ENCODE measurements around the gene DLGAP4. TPM values are rescaled to one million over a fixed set of nuclear protein-coding genes. Genes with fewer than 3 reads are reported as not detected.

Gene DLGAP4
- total and polyA plus RNA-seq, 2 of the 13 experiments (the other 11 are each of a cell fraction or from before 2014, with no cell fraction given), result 15.2 to 26.7 TPM

DNA sequence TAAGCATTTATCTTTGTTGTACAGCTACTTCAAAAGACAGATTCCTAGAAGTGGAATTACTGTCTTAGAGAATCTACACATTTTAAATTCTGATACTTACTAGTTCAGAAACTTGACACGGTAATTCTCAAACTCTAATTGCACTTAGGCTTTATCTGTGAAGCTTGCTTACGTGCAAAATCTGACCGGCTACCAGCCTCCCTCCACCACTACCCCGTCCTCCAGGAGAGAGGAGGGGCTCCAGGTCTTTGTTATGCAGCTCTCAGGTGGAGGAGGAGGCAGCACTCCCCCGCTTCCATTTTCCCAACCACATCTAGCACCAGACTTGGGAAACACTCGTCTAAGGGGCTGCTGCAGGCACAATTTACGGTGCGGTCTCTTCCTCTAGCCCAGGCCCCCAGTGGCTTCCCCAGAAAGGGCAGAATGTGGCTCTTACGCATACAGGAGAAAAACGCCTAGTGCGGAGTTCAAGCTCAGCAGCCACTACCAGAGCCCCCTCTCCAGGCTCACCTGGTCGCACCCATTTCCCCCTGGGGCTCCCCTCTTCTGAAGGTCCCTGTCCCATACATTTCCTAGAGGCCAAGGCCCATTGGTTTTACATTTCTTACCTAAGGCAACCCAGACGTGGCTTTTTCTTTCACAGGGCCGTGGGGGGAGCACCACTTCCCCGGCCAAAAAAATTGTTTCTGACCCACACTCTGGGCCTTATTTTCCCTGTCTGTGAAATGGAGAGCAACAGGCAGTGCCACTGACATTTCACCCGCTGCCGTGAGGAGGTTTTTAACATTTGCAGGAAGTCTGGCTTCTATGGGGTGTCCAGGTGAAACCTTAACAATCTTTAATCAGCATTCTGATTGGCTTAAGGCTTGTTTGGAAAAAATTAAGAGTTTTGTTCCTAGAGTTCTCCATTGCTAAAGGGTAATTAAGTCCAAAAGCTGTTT, 265.7 kb downstream of the DLGAP4 start (continued):
- TF ChIP-seq, protein P1, sequence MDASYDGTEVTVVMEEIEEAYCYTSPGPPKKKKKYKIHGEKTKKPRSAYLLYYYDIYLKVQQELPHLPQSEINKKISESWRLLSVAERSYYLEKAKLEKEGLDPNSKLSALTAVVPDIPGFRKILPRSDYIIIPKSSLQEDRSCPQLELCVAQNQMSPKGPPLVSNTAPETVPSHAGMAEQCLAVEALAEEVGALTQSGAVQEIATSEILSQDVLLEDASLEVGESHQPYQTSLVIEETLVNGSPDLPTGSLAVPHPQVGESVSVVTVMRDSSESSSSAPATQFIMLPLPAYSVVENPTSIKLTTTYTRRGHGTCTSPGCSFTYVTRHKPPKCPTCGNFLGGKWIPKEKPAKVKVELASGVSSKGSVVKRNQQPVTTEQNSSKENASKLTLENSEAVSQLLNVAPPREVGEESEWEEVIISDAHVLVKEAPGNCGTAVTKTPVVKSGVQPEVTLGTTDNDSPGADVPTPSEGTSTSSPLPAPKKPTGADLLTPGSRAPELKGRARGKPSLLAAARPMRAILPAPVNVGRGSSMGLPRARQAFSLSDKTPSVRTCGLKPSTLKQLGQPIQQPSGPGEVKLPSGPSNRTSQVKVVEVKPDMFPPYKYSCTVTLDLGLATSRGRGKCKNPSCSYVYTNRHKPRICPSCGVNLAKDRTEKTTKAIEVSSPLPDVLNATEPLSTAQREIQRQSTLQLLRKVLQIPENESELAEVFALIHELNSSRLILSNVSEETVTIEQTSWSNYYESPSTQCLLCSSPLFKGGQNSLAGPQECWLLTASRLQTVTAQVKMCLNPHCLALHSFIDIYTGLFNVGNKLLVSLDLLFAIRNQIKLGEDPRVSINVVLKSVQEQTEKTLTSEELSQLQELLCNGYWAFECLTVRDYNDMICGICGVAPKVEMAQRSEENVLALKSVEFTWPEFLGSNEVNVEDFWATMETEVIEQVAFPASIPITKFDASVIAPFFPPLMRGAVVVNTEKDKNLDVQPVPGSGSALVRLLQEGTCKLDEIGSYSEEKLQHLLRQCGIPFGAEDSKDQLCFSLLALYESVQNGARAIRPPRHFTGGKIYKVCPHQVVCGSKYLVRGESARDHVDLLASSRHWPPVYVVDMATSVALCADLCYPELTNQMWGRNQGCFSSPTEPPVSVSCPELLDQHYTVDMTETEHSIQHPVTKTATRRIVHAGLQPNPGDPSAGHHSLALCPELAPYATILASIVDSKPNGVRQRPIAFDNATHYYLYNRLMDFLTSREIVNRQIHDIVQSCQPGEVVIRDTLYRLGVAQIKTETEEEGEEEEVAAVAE (CRISPR knock-in tag; IDR thresholded peaks at IDR 0.05; ENCODE audit: borderline replicate concordance), result peak; percentile 63; the same call in 1 of the 2 replicates
- TF ChIP-seq ZNF44 (CRISPR knock-in tag; IDR thresholded peaks at IDR 0.05), result no peak
- TF ChIP-seq, protein P2, sequence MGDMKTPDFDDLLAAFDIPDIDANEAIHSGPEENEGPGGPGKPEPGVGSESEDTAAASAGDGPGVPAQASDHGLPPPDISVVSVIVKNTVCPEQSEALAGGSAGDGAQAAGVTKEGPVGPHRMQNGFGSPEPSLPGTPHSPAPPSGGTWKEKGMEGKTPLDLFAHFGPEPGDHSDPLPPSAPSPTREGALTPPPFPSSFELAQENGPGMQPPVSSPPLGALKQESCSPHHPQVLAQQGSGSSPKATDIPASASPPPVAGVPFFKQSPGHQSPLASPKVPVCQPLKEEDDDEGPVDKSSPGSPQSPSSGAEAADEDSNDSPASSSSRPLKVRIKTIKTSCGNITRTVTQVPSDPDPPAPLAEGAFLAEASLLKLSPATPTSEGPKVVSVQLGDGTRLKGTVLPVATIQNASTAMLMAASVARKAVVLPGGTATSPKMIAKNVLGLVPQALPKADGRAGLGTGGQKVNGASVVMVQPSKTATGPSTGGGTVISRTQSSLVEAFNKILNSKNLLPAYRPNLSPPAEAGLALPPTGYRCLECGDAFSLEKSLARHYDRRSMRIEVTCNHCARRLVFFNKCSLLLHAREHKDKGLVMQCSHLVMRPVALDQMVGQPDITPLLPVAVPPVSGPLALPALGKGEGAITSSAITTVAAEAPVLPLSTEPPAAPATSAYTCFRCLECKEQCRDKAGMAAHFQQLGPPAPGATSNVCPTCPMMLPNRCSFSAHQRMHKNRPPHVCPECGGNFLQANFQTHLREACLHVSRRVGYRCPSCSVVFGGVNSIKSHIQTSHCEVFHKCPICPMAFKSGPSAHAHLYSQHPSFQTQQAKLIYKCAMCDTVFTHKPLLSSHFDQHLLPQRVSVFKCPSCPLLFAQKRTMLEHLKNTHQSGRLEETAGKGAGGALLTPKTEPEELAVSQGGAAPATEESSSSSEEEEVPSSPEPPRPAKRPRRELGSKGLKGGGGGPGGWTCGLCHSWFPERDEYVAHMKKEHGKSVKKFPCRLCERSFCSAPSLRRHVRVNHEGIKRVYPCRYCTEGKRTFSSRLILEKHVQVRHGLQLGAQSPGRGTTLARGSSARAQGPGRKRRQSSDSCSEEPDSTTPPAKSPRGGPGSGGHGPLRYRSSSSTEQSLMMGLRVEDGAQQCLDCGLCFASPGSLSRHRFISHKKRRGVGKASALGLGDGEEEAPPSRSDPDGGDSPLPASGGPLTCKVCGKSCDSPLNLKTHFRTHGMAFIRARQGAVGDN (CRISPR knock-in tag; IDR thresholded peaks at IDR 0.05), result peak; percentile 60
- 0 out of 2 replicates have a peak, but pooled peaks have one; percentile 53 for TF ChIP-seq ZSCAN20 (CRISPR knock-in tag; IDR thresholded peaks at IDR 0.05; ENCODE audit: borderline replicate concordance)
- TF ChIP-seq, protein P3, sequence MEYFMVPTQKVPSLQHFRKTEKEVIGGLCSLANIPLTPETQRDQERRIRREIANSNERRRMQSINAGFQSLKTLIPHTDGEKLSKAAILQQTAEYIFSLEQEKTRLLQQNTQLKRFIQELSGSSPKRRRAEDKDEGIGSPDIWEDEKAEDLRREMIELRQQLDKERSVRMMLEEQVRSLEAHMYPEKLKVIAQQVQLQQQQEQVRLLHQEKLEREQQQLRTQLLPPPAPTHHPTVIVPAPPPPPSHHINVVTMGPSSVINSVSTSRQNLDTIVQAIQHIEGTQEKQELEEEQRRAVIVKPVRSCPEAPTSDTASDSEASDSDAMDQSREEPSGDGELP (IDR thresholded peaks at IDR 0.05; ENCODE audit: borderline replicate concordance, low read depth), result 0 out of 2 replicates have a peak, but pooled peaks have one; percentile 30
- TF ChIP-seq ZNF773 (CRISPR knock-in tag; IDR thresholded peaks at IDR 0.05; ENCODE audit: borderline replicate concordance), result 0 out of 2 replicates have a peak, but pooled peaks have one; percentile 55
- 0 out of 2 replicates have a peak, but pooled peaks have one; percentile 57 for TF ChIP-seq SRY (CRISPR knock-in tag; IDR thresholded peaks at IDR 0.05)
- no peak for TF ChIP-seq SKI (IDR thresholded peaks at IDR 0.05; ENCODE audit: partially characterized antibody)
- peak; percentile 20 to 63; a peak in 2 of 4 replicates for TF ChIP-seq POLR2A (IDR thresholded peaks at IDR 0.05; ENCODE audit: insufficient read depth in 1 of 2, low read depth in 2 of 2, low read length in 2 of 2)
- 0 out of 2 replicates have a peak, but pooled peaks have one; percentile 28 for TF ChIP-seq MIXL1 (CRISPR knock-in tag; IDR thresholded peaks at IDR 0.05)
- TF ChIP-seq NPAS2 (CRISPR knock-in tag; IDR thresholded peaks at IDR 0.05; ENCODE audit: borderline replicate concordance), result no peak
- 0 out of 4 replicates have a peak, but pooled peaks of 1 of the 2 experiments have one; percentile 13 for TF ChIP-seq EP300 (IDR thresholded peaks at IDR 0.05; ENCODE audit: low read depth in 2 of 2, low read length in 2 of 2)
- no peak for TF ChIP-seq EP300 (CRISPR knock-in tag; IDR thresholded peaks at IDR 0.05; ENCODE audit: borderline replicate concordance)
- 0 out of 2 replicates have a peak, but pooled peaks have one; percentile 8 for TF ChIP-seq ELF3 (CRISPR knock-in tag; IDR thresholded peaks at IDR 0.05)
- TF ChIP-seq KDM4B (CRISPR knock-in tag; IDR thresholded peaks at IDR 0.05), result 0 out of 2 replicates have a peak, but pooled peaks have one; percentile 30
- TF ChIP-seq, protein P4, sequence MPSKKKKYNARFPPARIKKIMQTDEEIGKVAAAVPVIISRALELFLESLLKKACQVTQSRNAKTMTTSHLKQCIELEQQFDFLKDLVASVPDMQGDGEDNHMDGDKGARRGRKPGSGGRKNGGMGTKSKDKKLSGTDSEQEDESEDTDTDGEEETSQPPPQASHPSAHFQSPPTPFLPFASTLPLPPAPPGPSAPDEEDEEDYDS (CRISPR knock-in tag; IDR thresholded peaks at IDR 0.05), result peak; percentile 52; the same call in 1 of the 2 replicates
- TF ChIP-seq ZNF703 (CRISPR knock-in tag; IDR thresholded peaks at IDR 0.05; ENCODE audit: borderline replicate concordance), result 0 out of 2 replicates have a peak, but pooled peaks have one; percentile 44
- no peak for TF ChIP-seq NONO (IDR thresholded peaks at IDR 0.05)
- no peak for TF ChIP-seq NONO (CRISPR knock-in tag; conservative IDR thresholded peaks at IDR 0.05)

All from HepG2 (cell line).